GM21825 (cell line): ENCODE measurements around the gene PCNX1.

ENCODE experiments used
- ATAC-seq: cut with Tn5 transposase; IDR thresholded peaks from one replicate; pipeline ENCODE4 v1.9.1; 2021; ENCODE audit warnings: mild to moderate bottlenecking, moderate library complexity; ENCODE audit not compliant: unreplicated experiment

The PCNX1 gene

DNA sequence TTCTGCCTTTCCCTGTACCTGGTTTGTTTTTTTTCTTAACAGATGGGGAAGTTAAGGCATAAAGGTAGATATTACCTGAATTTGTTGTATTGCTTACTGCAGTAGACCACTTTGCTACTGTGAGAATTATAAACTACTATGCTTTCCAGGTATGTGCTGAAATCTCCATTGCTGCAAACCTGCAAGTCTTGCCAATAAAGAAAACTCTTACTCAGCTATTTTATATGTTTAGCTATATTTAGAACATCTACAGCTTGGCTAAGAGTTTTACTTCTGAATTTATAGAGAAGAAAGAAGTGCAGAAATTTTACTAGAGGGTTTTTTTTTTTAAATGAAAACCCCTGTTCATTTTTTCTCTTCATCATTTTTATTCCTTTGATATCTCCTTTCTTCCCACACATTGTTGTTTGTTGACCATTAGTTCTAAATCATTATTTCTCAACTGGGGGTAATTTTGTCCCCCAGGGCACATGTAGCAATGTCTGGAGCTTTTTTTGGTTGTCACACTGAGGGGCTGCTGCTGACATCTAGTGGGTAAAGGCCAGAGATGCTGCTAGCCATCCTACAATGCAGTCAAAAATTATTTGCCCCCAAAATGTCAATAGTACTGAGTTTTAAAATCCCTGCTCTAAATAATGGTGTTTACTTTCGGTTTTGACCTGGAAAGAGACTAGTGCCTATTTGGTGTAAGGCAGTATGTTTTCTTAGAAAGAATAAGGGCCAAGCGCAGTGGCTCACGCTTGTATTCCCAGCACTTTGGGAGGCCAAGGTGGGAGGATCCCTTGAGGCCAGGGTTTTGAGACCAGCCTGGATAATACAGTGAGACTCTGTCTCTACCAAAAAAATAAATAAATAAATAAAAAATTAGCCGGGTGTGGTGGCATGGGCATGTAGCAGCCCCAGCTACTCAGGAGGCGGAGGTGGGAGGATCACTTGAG is 48.6 kb downstream of the PCNX1 start:
- ATAC-seq: no peak

- ATAC-seq: no peak
Measured at GRCh38 chr14:70956511-70956910, 49.3 kb downstream of the PCNX1 start.

DNA sequence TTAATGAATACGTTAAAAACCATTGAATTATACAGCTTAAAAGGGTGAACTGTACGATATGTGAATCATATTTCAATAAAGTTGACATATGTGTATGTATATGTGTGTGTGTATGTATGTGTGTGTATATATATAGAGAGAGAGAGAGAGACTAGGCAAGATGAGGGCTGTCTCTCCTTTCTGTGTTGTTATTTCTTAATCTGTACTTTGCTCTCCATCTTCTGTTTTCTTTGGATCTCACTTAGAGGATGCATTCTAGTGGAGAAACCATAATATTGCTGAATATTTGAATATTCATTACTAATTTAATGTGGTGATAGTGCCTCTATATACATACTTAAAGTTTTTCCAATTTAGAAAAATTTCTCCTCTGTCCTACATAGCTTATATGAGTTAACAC is 50.5 kb downstream of the PCNX1 start:
- ATAC-seq: no peak

DNA sequence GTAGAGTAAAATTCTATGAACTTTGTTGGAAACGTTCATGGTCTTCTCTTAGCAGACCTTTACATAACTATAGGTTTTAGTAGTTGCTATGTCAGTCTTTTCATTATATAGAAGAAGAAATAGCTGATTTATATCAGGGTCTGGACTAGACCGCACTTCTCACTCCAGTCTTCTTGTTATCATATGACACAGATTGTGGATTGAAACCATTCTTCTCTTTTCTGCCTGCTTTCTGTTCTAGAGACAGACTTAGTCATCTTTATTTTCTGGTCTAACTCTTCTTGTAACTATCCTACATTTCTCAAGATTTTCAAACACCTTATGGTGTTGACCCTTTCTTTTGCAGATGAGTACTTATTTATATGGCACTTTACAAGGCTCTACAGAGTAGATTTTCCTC is 55.7 kb downstream of the PCNX1 start:
- no peak for ATAC-seq

DNA sequence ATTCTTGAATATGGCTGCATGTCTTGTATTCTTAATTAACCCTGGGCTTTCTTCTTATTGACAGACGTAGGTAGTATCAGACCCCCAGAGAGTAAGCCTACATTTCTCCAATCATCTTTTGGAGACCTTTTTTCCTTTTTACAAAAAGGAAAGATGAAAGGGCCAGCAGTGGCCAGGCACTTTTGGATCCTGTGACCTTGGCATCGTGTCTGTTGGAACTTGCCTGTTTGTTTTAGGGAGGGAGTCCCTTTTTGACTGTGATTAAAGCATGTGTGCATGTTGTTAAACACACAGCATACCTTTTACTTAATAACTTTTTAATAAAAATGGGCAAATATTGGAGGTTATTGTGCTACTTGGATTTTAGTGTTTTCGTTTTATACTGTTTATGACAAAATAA is 57.2 kb downstream of the PCNX1 start:
- ATAC-seq: no peak

- ATAC-seq: no peak
Measured at GRCh38 chr14:70971560-70971959, 64.3 kb downstream of the PCNX1 start.

DNA sequence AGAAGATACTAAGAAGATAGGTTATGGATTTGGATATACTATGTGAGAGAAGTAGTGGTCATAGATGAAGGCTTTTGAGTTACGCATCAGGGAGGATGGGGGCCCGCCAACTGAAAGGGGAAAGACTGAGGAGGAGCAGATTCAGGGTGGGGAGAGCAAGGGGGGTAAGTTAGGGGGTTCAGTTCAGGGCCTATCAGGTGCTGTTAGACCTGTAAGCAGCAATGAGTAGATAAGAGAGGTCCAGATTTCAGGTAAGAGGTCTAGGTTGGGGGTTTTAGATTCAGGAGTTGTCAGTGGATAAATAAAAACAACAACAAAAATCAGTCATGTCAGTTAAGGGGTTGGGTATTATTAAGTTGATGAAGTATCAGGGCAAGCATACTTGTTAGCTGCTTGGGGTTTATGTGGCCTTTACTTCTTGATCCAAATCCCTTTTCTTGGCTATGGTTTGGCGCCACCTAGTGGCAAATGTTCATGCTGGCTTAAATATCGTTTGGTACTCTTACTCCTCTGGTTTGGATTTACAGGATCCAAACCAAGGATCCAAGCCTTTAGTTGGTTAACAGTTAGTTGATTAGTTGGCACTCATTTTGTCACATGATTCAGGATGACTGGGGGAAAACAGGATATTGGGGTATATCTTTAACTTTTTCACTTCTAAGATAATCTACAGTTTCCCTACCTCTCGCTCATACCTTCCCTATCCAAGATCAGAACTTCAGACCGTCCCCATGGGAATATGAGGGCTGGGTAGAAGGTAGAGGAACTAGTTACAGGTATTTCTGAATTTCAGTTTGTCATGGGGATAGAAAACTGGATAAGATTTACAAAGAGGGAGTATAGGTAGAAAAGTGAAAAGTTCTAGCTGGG is 65.1 kb downstream of the PCNX1 start:
- no peak for ATAC-seq

DNA sequence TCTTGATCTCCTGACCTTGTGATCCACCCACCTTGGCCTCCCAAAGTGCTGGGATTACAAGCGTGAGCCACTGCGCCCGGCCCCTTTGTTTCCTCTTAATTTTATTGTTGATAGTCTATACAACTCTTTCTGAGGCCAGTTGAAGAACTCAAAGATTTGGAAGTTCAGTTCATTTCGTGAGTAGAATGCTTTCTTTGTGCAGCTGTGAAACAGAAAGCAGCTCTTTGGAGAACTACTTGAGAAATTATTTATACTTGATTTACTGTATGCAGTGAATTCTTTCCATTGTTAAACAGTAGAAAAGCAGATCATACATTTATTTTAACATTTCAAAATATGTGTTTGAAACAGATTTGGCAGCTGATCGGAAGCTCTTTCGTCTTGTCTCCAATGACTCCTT is 69.3 kb downstream of the PCNX1 start:
- ATAC-seq: no peak

DNA sequence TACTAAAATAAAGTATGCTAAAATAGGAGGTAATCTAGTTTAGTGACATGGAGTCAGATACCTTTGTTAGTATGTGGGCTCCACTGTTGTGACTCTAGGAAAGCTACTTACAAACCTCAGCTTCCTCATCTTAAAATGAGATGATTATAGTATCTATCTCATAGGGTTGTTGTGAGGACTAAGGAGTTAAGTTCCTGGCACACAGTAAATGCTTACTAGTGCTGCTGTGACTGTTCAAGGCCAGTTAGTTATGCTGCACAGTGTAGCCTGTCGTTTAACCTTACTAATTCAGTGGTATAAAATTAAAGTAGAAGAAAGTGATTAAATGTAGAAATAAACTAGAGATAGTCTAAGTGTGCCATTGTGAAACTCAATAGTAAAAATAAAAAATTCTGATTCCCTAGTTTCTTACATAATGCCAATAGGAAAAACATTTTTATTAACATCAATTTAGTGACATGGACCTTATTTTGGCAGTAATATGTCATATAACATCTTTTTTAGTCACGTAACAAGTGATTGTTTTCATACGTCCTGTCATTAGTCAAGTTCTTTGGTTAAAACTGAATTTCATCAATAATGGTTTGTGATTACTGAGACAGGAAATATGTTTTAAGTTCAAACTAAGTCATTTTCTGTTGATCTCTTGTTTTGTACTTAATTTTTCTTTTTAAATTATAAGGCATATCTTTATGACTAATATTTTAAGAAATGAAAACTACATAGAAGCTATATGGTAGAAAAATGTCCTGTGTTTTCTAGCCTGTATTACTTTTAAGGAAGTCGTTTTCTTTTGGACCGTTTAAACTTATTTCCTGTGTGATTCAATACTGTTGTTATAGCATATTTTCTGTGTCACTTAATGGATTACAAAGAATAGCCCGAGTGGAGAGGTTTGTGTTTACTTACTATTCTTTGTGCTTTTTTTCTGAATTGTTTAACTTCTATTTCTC is 74.0 kb downstream of the PCNX1 start:
- no peak for ATAC-seq

GRCh38 chr14:70982200-70982599 is 74.9 kb downstream of the PCNX1 start:
- ATAC-seq: no peak

DNA sequence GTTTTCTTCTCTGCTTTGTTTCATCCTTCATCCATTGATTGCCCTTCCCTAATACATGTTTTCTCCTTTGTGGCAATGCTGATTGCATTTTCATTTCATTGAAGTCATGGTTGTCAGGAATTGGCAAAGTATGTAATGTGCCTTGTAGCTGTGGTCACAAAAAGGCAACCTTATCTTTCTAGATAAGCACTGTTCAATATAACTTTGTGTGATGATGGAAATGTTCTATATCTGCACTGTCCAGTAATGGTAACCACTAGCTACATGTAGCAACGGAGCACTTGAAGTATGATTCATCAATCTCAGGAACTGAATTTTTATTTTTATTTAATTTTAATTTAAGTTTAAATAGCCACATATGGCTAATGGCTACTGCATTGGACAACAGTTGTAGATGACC is 79.8 kb downstream of the PCNX1 start:
- no peak for ATAC-seq

GRCh38 chr14:70988452-70988851 is 81.2 kb downstream of the PCNX1 start:
- ATAC-seq: no peak

GRCh38 chr14:70993931-70994330 is 86.7 kb downstream of the PCNX1 start:
- ATAC-seq: no peak

DNA sequence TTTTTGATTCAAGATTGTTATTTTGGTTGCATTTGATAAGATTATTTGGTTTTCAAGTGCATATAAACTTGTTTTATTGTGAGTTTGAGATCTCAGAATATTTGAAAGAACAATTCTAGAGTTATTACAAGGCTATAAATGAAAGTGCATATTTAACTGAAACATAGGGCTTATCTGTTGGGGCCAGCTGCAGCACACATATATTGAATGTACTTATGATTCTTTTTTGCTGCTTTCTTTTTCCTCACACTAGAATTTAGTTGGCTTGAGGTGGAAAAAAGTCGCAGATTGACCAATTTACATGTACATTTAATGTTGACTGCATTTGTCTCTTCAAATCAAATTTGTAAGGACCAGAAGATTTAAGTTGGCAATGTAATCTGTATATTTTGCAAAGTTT is 88.0 kb downstream of the PCNX1 start:
- no peak for ATAC-seq

GRCh38 chr14:70995671-70996070 is 88.4 kb downstream of the PCNX1 start:
- ATAC-seq: no peak

DNA sequence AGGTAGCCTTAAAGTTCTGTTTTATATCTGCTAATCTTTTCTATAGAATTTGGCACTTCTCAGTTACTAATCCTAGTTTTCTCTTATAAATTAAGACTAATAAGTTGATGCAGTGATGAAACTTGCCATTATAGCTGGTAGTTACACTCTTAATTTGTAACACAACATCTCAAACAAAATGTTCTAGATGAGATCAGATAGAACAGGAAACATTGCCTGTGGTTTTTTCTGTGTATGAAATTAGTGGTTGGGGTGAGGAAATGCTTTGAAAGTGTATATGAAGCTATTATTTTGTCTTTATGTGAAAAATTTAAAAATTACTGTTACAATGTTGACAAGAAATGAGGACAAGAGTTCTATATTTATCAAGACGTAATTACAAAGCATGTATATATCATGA is 91.9 kb downstream of the PCNX1 start:
- no peak for ATAC-seq

DNA sequence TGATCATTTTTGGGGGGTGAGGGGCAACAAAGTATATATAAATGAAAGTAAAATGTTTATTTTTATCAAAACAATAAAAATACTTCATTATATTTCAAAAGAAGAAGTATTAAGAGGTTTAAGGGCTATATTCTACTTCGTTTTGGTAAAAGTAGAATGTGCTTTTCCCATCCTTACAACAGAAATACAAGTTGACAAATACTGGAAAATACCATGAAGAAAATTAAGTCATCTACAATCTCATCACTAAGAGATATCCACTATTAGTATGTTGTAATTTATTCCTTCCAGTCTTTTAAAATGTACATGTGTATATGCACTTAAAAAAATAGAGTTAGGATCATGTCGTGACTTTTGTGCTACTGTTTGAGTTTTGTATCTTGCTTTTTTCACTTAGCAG is 92.8 kb downstream of the PCNX1 start:
- ATAC-seq: no peak

- ATAC-seq: no peak
Measured at GRCh38 chr14:71001742-71002141, 94.5 kb downstream of the PCNX1 start.

DNA sequence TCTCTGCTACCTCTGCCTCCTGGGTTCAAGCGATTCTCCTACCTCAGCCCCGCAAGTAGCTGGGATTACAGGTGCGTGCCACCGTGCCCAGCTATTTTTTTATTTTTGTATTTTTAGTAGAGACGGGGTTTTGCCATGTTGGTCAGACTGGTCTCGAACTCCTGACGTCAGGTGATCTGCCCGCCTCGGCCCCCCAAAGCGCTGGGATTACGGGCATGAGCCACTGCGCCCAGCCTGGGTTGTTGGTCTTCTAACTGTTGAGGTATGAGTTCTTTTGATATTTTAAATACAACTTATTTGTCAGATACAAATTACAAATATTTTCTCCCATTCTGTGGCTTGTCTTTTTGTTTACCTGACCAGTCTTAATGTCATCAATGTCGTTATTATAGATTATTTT is 95.9 kb downstream of the PCNX1 start:
- ATAC-seq: no peak

DNA sequence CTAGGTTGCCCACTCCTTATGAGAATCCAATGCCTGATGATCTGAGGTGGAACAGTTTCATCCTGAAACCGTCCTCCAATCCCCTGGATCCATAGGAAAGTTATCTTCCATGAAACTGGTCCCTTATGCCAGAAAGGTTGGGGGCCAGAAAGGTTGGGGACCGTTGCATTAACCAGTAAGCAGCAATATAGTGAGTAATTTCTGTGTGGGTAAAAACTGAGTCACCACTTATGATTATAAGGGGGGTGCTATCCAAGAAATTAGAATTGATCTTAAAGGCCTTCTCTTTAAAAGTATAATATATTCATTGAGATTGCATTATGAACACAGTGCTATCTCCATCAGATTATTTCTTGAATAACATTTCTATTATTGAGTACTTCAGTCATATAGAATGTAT is 97.2 kb downstream of the PCNX1 start:
- ATAC-seq: no peak

GRCh38 chr14:71005076-71005475 is 97.8 kb downstream of the PCNX1 start:
- ATAC-seq: no peak
